ENCODE data around the gene SGCA.

- TF ChIP-seq EP300 (IDR thresholded peaks at IDR 0.05): no peak
- TF ChIP-seq POLR2A (IDR thresholded peaks at IDR 0.05; ENCODE audit: low read depth): no peak
- TF ChIP-seq CTCF (IDR thresholded peaks at IDR 0.05): no peak
- TF ChIP-seq POLR2AphosphoS5 (IDR thresholded peaks at IDR 0.05): no peak
Measured at GRCh38 chr17:50133769-50134099, 32.1 kb upstream of the SGCA start.

Measured in esophagus muscularis mucosa (tissue), 4 donors.